ENCODE data around the gene EEF1AKMT4.

GRCh38 chr3:184282941-184283340, 33.5 kb downstream of the EEF1AKMT4 start:
- TF ChIP-seq CTCF (IDR thresholded peaks at IDR 0.05; ENCODE audit: insufficient read depth, low read depth, low read length) = no peak
- no peak for TF ChIP-seq EZH2 (IDR thresholded peaks at IDR 0.05; ENCODE audit: insufficient read depth, low read length)

All from astrocyte (in vitro differentiated cells and primary cell).